ENCODE measurements around the gene C1orf105.

C1orf105 gene

DNA sequence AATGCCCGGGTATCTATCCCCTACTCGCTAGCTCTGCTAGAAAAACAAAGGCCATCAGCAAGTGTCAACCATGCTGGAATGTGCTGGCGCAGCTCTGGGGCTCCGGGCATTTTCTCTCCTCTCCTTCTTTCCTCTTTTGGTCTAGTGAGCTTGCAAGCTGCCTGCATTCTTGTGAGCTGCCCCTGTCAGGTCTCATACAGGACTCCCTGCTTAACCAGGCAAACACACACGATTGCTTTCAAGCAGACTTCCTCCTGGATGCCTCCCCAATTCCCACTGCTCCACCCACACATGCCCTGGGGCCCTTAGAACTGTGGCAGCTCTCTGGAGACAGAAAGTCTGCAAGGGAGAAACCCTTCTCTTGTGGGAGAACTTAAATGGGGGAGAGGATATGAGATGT, 76.7 kb downstream of the C1orf105 start:
- Histone ChIP-seq H3K27ac (ENCODE audit: low read depth, low read length) (no peak overlapping the region), H3F3A (ENCODE audit: insufficient read depth) (no peaks in the 10 kb centered on the region), H4K20me1 (ENCODE audit: low read depth, low read length) (no peaks in the 10 kb centered on the region), H3K36me3 (ENCODE audit: low read length) (no peaks in the 10 kb centered on the region), H3K4me2 (ENCODE audit: low read depth, low read length, poor library complexity, severe bottlenecking) (no peak overlapping the region), H2AFZ (ENCODE audit: low read depth, low read length, severe bottlenecking) (no peak overlapping the region), H3K9me3 (ENCODE audit: insufficient read depth, low read length) (no peaks in the 10 kb centered on the region), H3K9ac (ENCODE audit: low read length) (no peak overlapping the region), H3K9me2 (replicated peaks; ENCODE audit: insufficient read depth, low read length) (no peaks in the 10 kb centered on the region), H3K27me3 (ENCODE audit: low read length) (no peaks in the 10 kb centered on the region), H3K79me2 (ENCODE audit: insufficient read depth, low read length) (no peaks in the 10 kb centered on the region), H3K4me3 (ENCODE audit: insufficient read depth, low read length, poor library complexity, severe bottlenecking) (no peak overlapping the region)
- TF ChIP-seq, protein P1, sequence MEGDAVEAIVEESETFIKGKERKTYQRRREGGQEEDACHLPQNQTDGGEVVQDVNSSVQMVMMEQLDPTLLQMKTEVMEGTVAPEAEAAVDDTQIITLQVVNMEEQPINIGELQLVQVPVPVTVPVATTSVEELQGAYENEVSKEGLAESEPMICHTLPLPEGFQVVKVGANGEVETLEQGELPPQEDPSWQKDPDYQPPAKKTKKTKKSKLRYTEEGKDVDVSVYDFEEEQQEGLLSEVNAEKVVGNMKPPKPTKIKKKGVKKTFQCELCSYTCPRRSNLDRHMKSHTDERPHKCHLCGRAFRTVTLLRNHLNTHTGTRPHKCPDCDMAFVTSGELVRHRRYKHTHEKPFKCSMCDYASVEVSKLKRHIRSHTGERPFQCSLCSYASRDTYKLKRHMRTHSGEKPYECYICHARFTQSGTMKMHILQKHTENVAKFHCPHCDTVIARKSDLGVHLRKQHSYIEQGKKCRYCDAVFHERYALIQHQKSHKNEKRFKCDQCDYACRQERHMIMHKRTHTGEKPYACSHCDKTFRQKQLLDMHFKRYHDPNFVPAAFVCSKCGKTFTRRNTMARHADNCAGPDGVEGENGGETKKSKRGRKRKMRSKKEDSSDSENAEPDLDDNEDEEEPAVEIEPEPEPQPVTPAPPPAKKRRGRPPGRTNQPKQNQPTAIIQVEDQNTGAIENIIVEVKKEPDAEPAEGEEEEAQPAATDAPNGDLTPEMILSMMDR (IDR thresholded peaks at IDR 0.05; ENCODE audit: insufficient read depth, low read length, poor library complexity, severe bottlenecking), result no peak
- no peak for TF ChIP-seq EZH2phosphoT487 (conservative IDR thresholded peaks at IDR 0.05; ENCODE audit: low read length)

DNA sequence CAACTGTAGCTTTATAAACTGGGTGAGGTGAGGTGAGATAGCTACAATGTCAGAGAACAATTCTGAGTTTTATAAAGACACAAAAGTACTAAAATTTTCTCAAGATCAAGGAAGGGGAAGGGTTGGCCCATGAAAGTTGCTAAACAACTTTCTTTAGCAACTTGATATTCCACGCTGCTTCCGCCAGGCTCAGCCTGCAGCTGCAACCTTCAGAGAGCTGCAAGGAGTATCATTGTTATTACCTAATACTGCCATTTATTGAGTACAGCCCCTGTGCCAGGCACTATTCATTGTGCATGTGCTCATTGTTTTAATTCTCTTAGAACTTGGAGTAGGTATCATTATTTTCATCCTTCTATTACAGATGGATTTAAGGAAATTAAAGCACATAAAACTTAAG, 78.4 kb downstream of the C1orf105 start:
- Histone ChIP-seq H3K27ac (ENCODE audit: low read depth, low read length) (no peak overlapping the region), H3K36me3 (ENCODE audit: low read length) (no peaks in the 10 kb centered on the region), H3K9ac (ENCODE audit: low read length) (no peak overlapping the region), H3K9me2 (replicated peaks; ENCODE audit: insufficient read depth, low read length) (no peaks in the 10 kb centered on the region), H3K9me3 (ENCODE audit: insufficient read depth, low read length) (no peaks in the 10 kb centered on the region), H3K27me3 (ENCODE audit: low read length) (no peaks in the 10 kb centered on the region), H2AFZ (ENCODE audit: low read depth, low read length, severe bottlenecking) (no peak overlapping the region), H3K4me2 (ENCODE audit: low read depth, low read length, poor library complexity, severe bottlenecking) (no peak overlapping the region), H3K4me3 (ENCODE audit: insufficient read depth, low read length, poor library complexity, severe bottlenecking) (no peak overlapping the region), H3K79me2 (ENCODE audit: insufficient read depth, low read length) (no peaks in the 10 kb centered on the region), H3F3A (ENCODE audit: insufficient read depth) (no peaks in the 10 kb centered on the region), H4K20me1 (ENCODE audit: low read depth, low read length) (no peaks in the 10 kb centered on the region)
- TF ChIP-seq, protein P1 (IDR thresholded peaks at IDR 0.05; ENCODE audit: insufficient read depth, low read length, poor library complexity, severe bottlenecking), result no peak
- TF ChIP-seq EZH2phosphoT487 (conservative IDR thresholded peaks at IDR 0.05; ENCODE audit: low read length), result no peak

DNA sequence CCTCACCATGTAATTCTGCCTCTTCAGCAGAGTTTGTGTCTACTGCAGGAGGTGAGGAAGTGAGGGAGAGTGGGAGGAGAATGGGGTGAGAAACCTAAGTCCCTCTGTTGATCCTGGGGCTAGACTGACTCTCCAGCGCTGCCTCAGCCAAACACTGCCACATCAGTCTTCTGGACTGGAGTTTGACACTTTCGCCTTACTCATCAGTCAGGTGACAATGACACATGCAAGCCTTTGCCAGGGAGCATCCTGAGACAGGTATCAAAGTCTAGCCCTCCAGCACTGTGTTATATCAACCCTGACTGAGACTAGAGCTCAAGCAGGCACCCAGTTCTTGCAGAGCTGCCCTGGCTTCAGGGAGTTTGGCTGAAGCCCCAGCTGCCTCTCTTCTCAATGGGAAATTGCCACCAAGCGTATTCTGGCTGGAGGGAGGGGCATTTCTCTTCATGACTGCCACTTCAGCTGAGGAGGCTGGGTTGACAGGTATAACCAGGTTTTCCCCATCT, 79.2 kb downstream of the C1orf105 start:
- H4K20me1 ChIP-seq (ENCODE audit: low read depth, low read length), result no peaks in the 10 kb centered on the region
- no peaks in the 10 kb centered on the region for H3K9me2 ChIP-seq (replicated peaks; ENCODE audit: insufficient read depth, low read length)
- H3K36me3 ChIP-seq (ENCODE audit: low read length), result no peaks in the 10 kb centered on the region
- H2AFZ ChIP-seq (ENCODE audit: low read depth, low read length, severe bottlenecking), result no peak overlapping the region
- H3K4me2 ChIP-seq (ENCODE audit: low read depth, low read length, poor library complexity, severe bottlenecking), result no peak overlapping the region
- no peak for TF ChIP-seq EZH2phosphoT487 (conservative IDR thresholded peaks at IDR 0.05; ENCODE audit: low read length)
- TF ChIP-seq, protein P1 (IDR thresholded peaks at IDR 0.05; ENCODE audit: insufficient read depth, low read length, poor library complexity, severe bottlenecking), result no peak
- H3K4me3 ChIP-seq (ENCODE audit: insufficient read depth, low read length, poor library complexity, severe bottlenecking), result no peak overlapping the region
- no peaks in the 10 kb centered on the region for H3F3A ChIP-seq (ENCODE audit: insufficient read depth)
- no peak overlapping the region for H3K27ac ChIP-seq (ENCODE audit: low read depth, low read length)
- H3K9ac ChIP-seq (ENCODE audit: low read length), result no peak overlapping the region
- no peaks in the 10 kb centered on the region for H3K79me2 ChIP-seq (ENCODE audit: insufficient read depth, low read length)
- no peaks in the 10 kb centered on the region for H3K9me3 ChIP-seq (ENCODE audit: insufficient read depth, low read length)
- no peaks in the 10 kb centered on the region for H3K27me3 ChIP-seq (ENCODE audit: low read length)

Data from SU-DHL-6 (cell line).